CD14-positive monocyte (primary cell): ENCODE results near the gene CCND1. TPM values are rescaled to one million over a fixed set of nuclear protein-coding genes. Genes with fewer than 3 reads are reported as not detected.

Experiments
- DNase-seq, 3 donors: peaks; one replicate each; pipeline ENCODE4 v3.0.0-alpha.2; 2011 to 2022
- H2AFZ ChIP-seq: 2 replicates; pipeline ENCODE4 v1.6.0; 2012; ENCODE audit warnings: mild to moderate bottlenecking, low read depth, low read length, inconsistent platforms; ENCODE audit not compliant: insufficient read depth, poor library complexity, severe bottlenecking
- H3K27ac ChIP-seq, 2 donors: 1 replicate in 1 of 2; 2 replicates in 1 of 2; pipeline ENCODE4 v1.5.1; 2012 to 2013; ENCODE audit warnings: low read length in 2 of 2, control low read depth in 1 of 2, inconsistent platforms in 1 of 2, low read depth in 1 of 2, mild to moderate bottlenecking in 1 of 2
- H3K27me3 ChIP-seq, 2 donors: one replicate each; pipeline versions ENCODE4 v1.6.0 to v1.6.1; 2011 to 2013; ENCODE audit warnings: low read length in 2 of 2; ENCODE audit not compliant: control insufficient read depth in 2 of 2, insufficient read depth in 2 of 2
- H3K36me3 ChIP-seq, 2 donors: replicated peaks in 1 of 2; 1 replicate in 1 of 2; 2 replicates in 1 of 2; pipeline versions ENCODE4 v1.5.1 to v1.6.1; 2012 to 2013; ENCODE audit warnings: low read length in 2 of 2, control low read depth in 1 of 2, inconsistent platforms in 1 of 2, mild to moderate bottlenecking in 1 of 2; ENCODE audit not compliant: insufficient read depth in 2 of 2, control insufficient read depth in 1 of 2
- H3K4me1 ChIP-seq, 2 donors: 1 replicate in 1 of 2; 2 replicates in 1 of 2; pipeline versions ENCODE4 v1.5.1 to v1.6.1; 2012 to 2013; ENCODE audit warnings: low read length in 2 of 2, control low read depth in 1 of 2, inconsistent platforms in 1 of 2, mild to moderate bottlenecking in 1 of 2, moderate library complexity in 1 of 2; ENCODE audit not compliant: insufficient read depth in 2 of 2, control insufficient read depth in 1 of 2
- H3K4me2 ChIP-seq: replicated peaks from 2 replicates; pipeline ENCODE3; 2012; ENCODE audit warnings: low read length, moderate library complexity, mild to moderate bottlenecking; ENCODE audit not compliant: poor library complexity, severe bottlenecking; ENCODE audit errors: extremely low read depth
- H3K4me3 ChIP-seq, 3 experiments: fragments of 200-600 bp in 1 of 3; sonication (generic) in 1 of 3; replicated peaks in 1 of 3; 1 replicate in 2 of 3; 2 replicates in 1 of 3; pipeline ENCODE4 v1.5.1; 2011 to 2013; ENCODE audit warnings: low read length in 3 of 3, mild to moderate bottlenecking in 3 of 3, control low read depth in 2 of 3, low read depth in 2 of 3, inconsistent platforms in 1 of 3, moderate library complexity in 1 of 3
- H3K79me2 ChIP-seq: 2 replicates; pipeline ENCODE4 v1.6.0; 2012; ENCODE audit warnings: mild to moderate bottlenecking, control low read depth, inconsistent platforms, low read length, moderate library complexity; ENCODE audit not compliant: insufficient read depth
- H3K9ac ChIP-seq: 2 replicates; pipeline ENCODE4 v1.6.0; 2017; ENCODE audit warnings: low read length, mild to moderate bottlenecking; ENCODE audit not compliant: insufficient read depth, poor library complexity, severe bottlenecking
- H3K9me3 ChIP-seq, 2 donors: replicated peaks in 1 of 2; 1 replicate in 1 of 2; 2 replicates in 1 of 2; pipeline versions ENCODE4 v1.5.1 to v1.6.1; 2012 to 2013; ENCODE audit warnings: low read length in 2 of 2, control low read depth in 1 of 2; ENCODE audit not compliant: control insufficient read depth in 1 of 2, insufficient read depth in 1 of 2
- H4K20me1 ChIP-seq: 2 replicates; pipeline ENCODE4 v1.6.0; 2012; ENCODE audit warnings: mild to moderate bottlenecking, low read length, control low read depth, moderate library complexity; ENCODE audit not compliant: insufficient read depth
- H3K27ac Mint-ChIP-seq, 7 donors: one replicate each; pipeline ENCODE4 v1.8.0; 2020; ENCODE audit warnings: mild to moderate bottlenecking in 7 of 7, mixed read lengths in 7 of 7, moderate library complexity in 6 of 7, inconsistent platforms in 2 of 7
- H3K27me3 Mint-ChIP-seq, 3 donors: one replicate each; pipeline ENCODE4 v1.8.0; 2021 to 2022; ENCODE audit warnings: low read depth in 3 of 3, mild to moderate bottlenecking in 3 of 3, mixed read lengths in 3 of 3, moderate library complexity in 3 of 3, inconsistent platforms in 1 of 3
- H3K36me3 Mint-ChIP-seq, 2 donors: one replicate each; pipeline ENCODE4 v1.8.0; 2020; ENCODE audit warnings: mixed read lengths in 2 of 2, inconsistent platforms in 1 of 2, mild to moderate bottlenecking in 1 of 2
- H3K4me1 Mint-ChIP-seq: one replicate; pipeline ENCODE4 v1.8.0; 2020; ENCODE audit warnings: mild to moderate bottlenecking, mixed read lengths
- H3K4me3 Mint-ChIP-seq, 2 donors: one replicate each; pipeline ENCODE4 v1.8.0; 2020; ENCODE audit warnings: mild to moderate bottlenecking in 2 of 2, mixed read lengths in 2 of 2, moderate library complexity in 1 of 2
- H3K9me3 Mint-ChIP-seq, 7 donors: one replicate each; pipeline ENCODE4 v1.8.0; 2020 to 2022; ENCODE audit warnings: mixed read lengths in 7 of 7, mild to moderate bottlenecking in 6 of 7, moderate library complexity in 6 of 7, inconsistent platforms in 2 of 7
- WGBS: methylation state at CpG from one replicate; pipeline ENCODE4 v1.1.5; 2013; ENCODE audit warnings: missing lambda C conversion rate; ENCODE audit not compliant: insufficient coverage; 5-methylcytosine and 5-hydroxymethylcytosine counted together
- intact Hi-C, 2 donors: fragments of 100-400 bp; cut with micrococcal nuclease; formaldehyde crosslinking; loops; one replicate each; pipeline versions ENCODE4 v1.15.0 to v1.15.1; 2023
- polyA plus RNA-seq, 3 donors: library from polyadenylated mRNA; depleted of rRNA in 1 of 3; unstranded in 2 of 3; stranded (reverse) in 1 of 3; fragments of 300-500 nt in 2 of 3; fragments of >200 nt in 1 of 3; fragmentation: Illumina TruSeq in 2 of 3; gene quantifications; 1 replicate in 2 of 3; 2 replicates in 1 of 3; pipeline ENCODE4 v1.2.3, GENCODE V29; 2012 to 2021
- TF ChIP-seq, protein P1 (sequence below): fragments of 200-600 bp; IDR thresholded peaks from one replicate; pipeline ENCODE4 v1.8.0; 2022; ENCODE audit warnings: antibody characterized with exemption, mild to moderate bottlenecking

The CCND1 gene
- polyA plus RNA-seq, 3 donors = 0.01 TPM; not detected in 2

DNA sequence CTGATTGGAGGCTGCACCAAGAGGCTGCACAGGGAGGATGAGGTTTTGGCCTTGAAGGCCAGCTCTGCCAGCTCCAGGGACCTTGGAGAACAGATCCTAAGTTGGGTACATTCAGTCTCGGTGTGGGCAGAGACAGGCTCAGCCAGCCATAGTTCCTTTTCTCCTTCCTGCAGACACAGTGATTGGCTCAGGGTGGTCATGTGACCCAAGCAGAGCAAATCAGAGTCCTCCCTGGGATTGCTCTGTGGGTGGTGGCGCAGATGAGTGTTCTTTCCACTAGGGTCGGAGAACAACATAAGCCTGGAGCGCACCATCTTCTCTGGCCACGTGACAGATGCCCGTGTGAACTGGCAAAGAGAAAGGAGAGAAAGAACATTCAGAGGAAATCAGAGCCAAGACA is 47.1 kb upstream of the CCND1 start:
- H3K36me3 ChIP-seq = no peaks in the 10 kb centered on the region
- H3K9ac ChIP-seq = no peak overlapping the region
- Mint-ChIP-seq H3K4me1 (peaks cover 2% of the 10 kb centered on the region), H3K9me3 (peaks cover 0 to 2% (median 0%) of the 10 kb centered on the region in 7 donors), H3K27ac (no peak overlapping the region), H3K36me3 (no peaks in the 10 kb centered on the region), H3K27me3 (peaks cover 0 to 1% (median 0%) of the 10 kb centered on the region in 3 donors), H3K4me3 (no peak overlapping the region)
- no peak for DNase-seq
- H3K4me3 ChIP-seq = no peak overlapping the region
- 97% methylated on average over 5 of the region's 6 CpGs for WGBS
- no peaks in the 10 kb centered on the region for H3K79me2 ChIP-seq
- H3K27me3 ChIP-seq = no peaks in the 10 kb centered on the region
- no peaks in the 10 kb centered on the region for H3K4me1 ChIP-seq
- TF ChIP-seq, protein P1, sequence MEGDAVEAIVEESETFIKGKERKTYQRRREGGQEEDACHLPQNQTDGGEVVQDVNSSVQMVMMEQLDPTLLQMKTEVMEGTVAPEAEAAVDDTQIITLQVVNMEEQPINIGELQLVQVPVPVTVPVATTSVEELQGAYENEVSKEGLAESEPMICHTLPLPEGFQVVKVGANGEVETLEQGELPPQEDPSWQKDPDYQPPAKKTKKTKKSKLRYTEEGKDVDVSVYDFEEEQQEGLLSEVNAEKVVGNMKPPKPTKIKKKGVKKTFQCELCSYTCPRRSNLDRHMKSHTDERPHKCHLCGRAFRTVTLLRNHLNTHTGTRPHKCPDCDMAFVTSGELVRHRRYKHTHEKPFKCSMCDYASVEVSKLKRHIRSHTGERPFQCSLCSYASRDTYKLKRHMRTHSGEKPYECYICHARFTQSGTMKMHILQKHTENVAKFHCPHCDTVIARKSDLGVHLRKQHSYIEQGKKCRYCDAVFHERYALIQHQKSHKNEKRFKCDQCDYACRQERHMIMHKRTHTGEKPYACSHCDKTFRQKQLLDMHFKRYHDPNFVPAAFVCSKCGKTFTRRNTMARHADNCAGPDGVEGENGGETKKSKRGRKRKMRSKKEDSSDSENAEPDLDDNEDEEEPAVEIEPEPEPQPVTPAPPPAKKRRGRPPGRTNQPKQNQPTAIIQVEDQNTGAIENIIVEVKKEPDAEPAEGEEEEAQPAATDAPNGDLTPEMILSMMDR = no peak
- no peak overlapping the region for H3K4me2 ChIP-seq
- H3K27ac ChIP-seq = no peak overlapping the region
- no peaks in the 10 kb centered on the region for H3K9me3 ChIP-seq
- peak overlapping the region; percentile 12 for H2AFZ ChIP-seq
- intact Hi-C loops = no loop called here
- H4K20me1 ChIP-seq = no peaks in the 10 kb centered on the region

DNA sequence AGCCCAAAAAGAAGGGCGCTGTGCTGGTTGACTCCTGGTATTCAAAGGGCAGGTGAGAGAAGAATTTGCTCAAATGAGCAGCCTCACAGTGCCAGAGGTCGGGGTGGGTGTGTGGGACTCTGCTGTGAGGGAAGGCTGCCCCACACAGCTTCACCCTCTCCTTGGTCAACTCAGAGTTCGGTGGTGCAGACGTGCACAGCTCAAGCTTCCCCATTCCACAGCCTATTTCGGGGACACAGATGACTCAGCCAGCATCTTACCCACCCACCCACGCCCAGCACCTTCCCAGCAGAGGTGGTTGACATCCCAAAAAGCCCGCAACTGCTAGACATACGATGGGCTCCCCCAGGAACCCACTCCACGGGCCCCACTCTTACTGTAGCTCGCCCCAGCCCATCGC is 46.5 kb upstream of the CCND1 start:
- Histone ChIP-seq H3K27me3 (no peaks in the 10 kb centered on the region), H3K4me2 (no peak overlapping the region), H2AFZ (no peak overlapping the region), H4K20me1 (no peaks in the 10 kb centered on the region), H3K79me2 (no peaks in the 10 kb centered on the region), H3K4me3 (no peak overlapping the region), H3K27ac (no peak overlapping the region), H3K9me3 (no peaks in the 10 kb centered on the region), H3K36me3 (no peaks in the 10 kb centered on the region), H3K4me1 (no peaks in the 10 kb centered on the region), H3K9ac (no peak overlapping the region)
- 67% methylated on average over 9 of the region's 11 CpGs for WGBS
- intact Hi-C loops = no loop called here
- Mint-ChIP-seq H3K4me1 (peaks cover 2% of the 10 kb centered on the region), H3K4me3 (no peak overlapping the region), H3K27me3 (peaks cover 0 to 1% (median 0%) of the 10 kb centered on the region in 3 donors), H3K9me3 (peaks cover 0 to 2% (median 0%) of the 10 kb centered on the region in 7 donors), H3K36me3 (no peaks in the 10 kb centered on the region), H3K27ac (no peak overlapping the region)
- TF ChIP-seq, protein P1 = no peak
- no peak for DNase-seq
